AG09319 (cell line): Measurements from ENCODE around the gene TMPRSS4.

Experiments used
- DNase-seq: peaks from one replicate; pipeline ENCODE4 v3.0.0-alpha.2; 2010; ENCODE audit warnings: low read depth; ENCODE audit errors: extremely low read depth
- CTCF ChIP-seq: IDR thresholded peaks from 2 replicates; pipeline ENCODE4 v1.5.1; 2011; ENCODE audit warnings: low read depth, mild to moderate bottlenecking, inconsistent platforms, low read length, moderate library complexity

Gene TMPRSS4

GRCh38 chr11:118050208-118050891 is 26.5 kb upstream of the TMPRSS4 start:
- TF ChIP-seq CTCF = no peak
- DNase-seq = no peak

- no peak for TF ChIP-seq CTCF
- no peak for DNase-seq
Measured at GRCh38 chr11:118051136-118051610, 25.7 kb upstream of the TMPRSS4 start.

GRCh38 chr11:118051611-118052461 is 25.0 kb upstream of the TMPRSS4 start:
- no peak for DNase-seq
- no peak for TF ChIP-seq CTCF

- TF ChIP-seq CTCF = no peak
Measured at GRCh38 chr11:118052581-118053206, 24.2 kb upstream of the TMPRSS4 start.

GRCh38 chr11:118054712-118055640 is 21.9 kb upstream of the TMPRSS4 start:
- TF ChIP-seq CTCF = no peak
- no peak for DNase-seq

More at GRCh38 chr11:118052581-118053206, 24.2 kb upstream of the TMPRSS4 start:
- no peak for DNase-seq

- no peak for TF ChIP-seq CTCF
- DNase-seq = no peak
Measured at GRCh38 chr11:118055966-118056365, 20.9 kb upstream of the TMPRSS4 start.
